Epithelial cell of esophagus (primary cell): ENCODE results near the gene SND1.
A peak's percentile ranks its signal among the peaks of the same experiment; 100 is the strongest.

Source experiments
- DNase-seq: peaks from one replicate; pipeline ENCODE4 v3.0.0; 2010; ENCODE audit warnings: low read depth
- H3K4me3 ChIP-seq: 2 replicates; pipeline ENCODE4 v1.5.1; 2011; ENCODE audit warnings: mild to moderate bottlenecking, low read length, control low read depth
- CTCF ChIP-seq: IDR thresholded peaks from 2 replicates; pipeline ENCODE4 v1.5.1; 2011; ENCODE audit warnings: low read depth, mild to moderate bottlenecking, low read length, control low read depth, inconsistent platforms; ENCODE audit not compliant: insufficient read depth; ENCODE audit errors: missing control alignments

SND1 gene

GRCh38 chr7:127844707-127845331 is 192.8 kb downstream of the SND1 start:
- no peak for TF ChIP-seq CTCF
- no peak overlapping the region for H3K4me3 ChIP-seq
- DNase-seq = peak; percentile 29

GRCh38 chr7:127845522-127846214 is 193.7 kb downstream of the SND1 start:
- TF ChIP-seq CTCF = no peak

GRCh38 chr7:127847641-127848040 is 195.6 kb downstream of the SND1 start:
- DNase-seq = no peak
- no peak for TF ChIP-seq CTCF
- no peak overlapping the region for H3K4me3 ChIP-seq

More at GRCh38 chr7:127845522-127846214, 193.7 kb downstream of the SND1 start:
- no peak overlapping the region for H3K4me3 ChIP-seq
- DNase-seq = no peak

- TF ChIP-seq CTCF = no peak
- no peak for DNase-seq
- H3K4me3 ChIP-seq = no peak overlapping the region
Measured at GRCh38 chr7:127848241-127848640, 196.2 kb downstream of the SND1 start.

GRCh38 chr7:127850195-127850594 is 198.2 kb downstream of the SND1 start:
- no peak for TF ChIP-seq CTCF
- H3K4me3 ChIP-seq = no peak overlapping the region
- no peak for DNase-seq

- no peak overlapping the region for H3K4me3 ChIP-seq
- DNase-seq = no peak
- no peak for TF ChIP-seq CTCF
Measured at GRCh38 chr7:127854383-127854782, 202.4 kb downstream of the SND1 start.

- no peak overlapping the region for H3K4me3 ChIP-seq
- no peak for DNase-seq
- no peak for TF ChIP-seq CTCF
Measured at GRCh38 chr7:127857464-127857841, 205.5 kb downstream of the SND1 start.
